GM21360 (cell line): ENCODE data around the gene RSAD1.

Experiments
- ATAC-seq: cut with Tn5 transposase; IDR thresholded peaks from one replicate; pipeline ENCODE4 v1.9.1; 2021; ENCODE audit warnings: mild to moderate bottlenecking, moderate library complexity; ENCODE audit not compliant: unreplicated experiment

Gene RSAD1

DNA sequence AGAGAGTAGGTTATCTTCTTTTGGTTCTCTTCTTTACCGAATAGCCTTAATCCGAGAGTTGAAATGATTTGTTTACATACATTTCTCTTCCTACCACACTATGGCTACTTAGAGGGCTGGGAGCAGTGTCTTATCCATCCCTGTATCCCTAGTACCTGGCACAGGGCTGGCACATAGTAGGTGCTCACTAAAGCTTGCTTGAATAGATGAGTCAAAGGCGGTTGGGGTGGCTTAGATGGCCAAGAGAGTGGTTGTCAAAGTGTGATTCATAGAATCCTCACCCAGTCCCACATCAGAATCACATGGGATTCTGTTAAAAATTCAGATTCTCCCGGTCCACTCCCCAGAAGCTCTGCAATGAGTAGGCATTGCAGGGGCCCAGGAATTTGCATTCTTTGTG is 21.0 kb upstream of the RSAD1 start:
- ATAC-seq, result no peak

GRCh38 chr17:50458270-50458669 is 20.4 kb upstream of the RSAD1 start:
- ATAC-seq, result no peak

GRCh38 chr17:50458701-50459676 is 19.7 kb upstream of the RSAD1 start:
- ATAC-seq, result no peak

DNA sequence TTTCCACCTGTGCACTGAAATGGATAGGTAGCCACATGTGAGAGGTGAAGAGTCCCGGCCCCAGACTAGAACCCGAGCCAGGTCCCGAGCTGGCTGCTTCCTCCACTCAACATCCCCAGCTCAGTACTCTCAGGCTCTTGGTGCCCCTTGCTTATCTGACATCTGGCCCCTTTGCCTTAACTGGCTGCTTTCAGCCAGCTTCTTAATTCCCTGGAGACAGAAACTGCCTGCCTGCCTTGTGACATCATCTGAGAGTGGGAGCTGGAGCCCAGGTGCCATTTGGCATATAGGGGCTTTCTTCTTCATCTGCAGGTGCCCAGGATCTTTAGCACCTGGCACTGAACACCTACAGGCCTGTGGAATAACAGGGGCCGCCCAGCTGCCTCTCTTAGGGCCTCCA is 18.9 kb upstream of the RSAD1 start:
- ATAC-seq, result no peak

GRCh38 chr17:50460831-50461526 is 17.7 kb upstream of the RSAD1 start:
- ATAC-seq, result no peak

GRCh38 chr17:50461550-50462132 is 17.0 kb upstream of the RSAD1 start:
- ATAC-seq, result no peak

GRCh38 chr17:50462446-50462845 is 16.2 kb upstream of the RSAD1 start:
- no peak for ATAC-seq

DNA sequence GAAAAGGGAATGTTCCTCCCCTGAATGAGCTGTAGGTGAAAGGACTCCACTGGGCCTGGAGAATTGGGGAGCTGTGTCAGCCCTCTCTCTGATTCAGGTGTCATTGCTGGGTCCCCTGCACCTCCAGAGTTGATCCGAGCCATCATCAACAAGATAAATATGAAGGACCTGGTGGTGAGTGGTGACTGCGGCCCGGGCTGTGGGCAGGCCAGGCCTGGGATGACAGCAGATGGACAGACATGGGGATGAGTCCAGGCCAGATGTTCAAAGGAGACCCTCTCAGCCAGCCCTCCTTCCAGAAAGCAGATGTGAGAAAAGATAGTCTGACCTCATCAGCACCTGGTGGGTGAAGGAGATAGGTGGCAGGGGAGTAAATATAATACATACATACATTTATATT is 14.5 kb upstream of the RSAD1 start:
- ATAC-seq, result no peak

DNA sequence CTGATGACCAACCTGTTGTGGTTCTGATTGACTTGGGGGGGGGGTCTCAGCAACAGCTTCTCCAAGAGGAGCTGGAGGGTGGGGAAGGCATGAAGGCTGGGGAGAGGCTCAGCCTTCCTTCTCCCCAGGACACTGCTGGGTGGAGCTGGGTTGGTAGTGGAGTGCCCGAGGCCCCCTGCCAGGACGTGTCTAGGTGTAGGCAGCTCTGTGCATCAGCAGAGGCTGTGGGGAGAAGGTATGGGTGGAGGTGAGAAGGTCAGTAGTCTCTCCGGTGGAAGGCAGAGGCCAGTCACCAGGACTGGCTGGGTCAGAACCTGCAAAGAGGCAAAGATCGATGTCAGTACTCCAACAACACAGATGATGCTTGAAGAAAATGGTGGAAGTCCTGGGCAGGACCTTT is 13.9 kb upstream of the RSAD1 start:
- no peak for ATAC-seq

DNA sequence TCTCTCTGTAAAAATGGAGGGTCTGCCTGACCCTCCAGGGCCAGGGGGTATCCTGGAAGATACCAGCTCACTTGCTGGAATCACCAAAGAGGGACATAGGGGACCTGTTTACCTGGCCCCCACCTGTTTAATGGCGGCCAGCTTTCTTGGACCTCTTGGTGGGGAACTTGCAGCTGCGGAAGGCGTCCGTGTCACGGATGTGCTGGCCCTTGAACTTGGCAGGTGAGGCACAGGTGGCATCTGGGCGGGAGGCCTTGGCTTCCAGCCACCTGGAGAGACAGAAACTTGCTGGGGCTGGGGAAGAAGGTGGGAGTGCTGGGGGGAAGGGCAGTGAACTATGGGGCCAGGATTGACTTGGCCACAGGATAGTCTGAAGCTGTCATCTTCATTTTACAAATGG is 13.5 kb upstream of the RSAD1 start:
- no peak for ATAC-seq

DNA sequence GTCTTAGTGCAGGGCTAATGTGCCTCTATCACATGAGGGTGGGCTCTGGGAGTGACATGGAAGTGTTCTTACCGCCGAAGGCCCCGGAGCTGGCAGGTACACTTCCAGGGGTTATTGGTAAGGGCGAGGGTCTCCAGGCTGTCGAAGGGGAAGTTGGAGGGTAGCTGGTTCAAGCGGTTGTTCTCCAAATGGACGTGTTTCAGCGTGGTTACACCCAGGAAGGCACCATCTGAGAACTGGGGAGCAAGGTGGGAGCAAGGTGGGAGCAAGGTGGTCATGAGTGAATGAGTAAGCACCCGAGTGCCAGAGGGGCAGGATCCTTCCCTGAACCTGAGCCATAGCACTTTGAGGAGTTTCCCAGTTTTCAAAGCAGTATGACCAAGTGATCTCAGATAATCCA is 13.0 kb upstream of the RSAD1 start:
- ATAC-seq, result no peak

DNA sequence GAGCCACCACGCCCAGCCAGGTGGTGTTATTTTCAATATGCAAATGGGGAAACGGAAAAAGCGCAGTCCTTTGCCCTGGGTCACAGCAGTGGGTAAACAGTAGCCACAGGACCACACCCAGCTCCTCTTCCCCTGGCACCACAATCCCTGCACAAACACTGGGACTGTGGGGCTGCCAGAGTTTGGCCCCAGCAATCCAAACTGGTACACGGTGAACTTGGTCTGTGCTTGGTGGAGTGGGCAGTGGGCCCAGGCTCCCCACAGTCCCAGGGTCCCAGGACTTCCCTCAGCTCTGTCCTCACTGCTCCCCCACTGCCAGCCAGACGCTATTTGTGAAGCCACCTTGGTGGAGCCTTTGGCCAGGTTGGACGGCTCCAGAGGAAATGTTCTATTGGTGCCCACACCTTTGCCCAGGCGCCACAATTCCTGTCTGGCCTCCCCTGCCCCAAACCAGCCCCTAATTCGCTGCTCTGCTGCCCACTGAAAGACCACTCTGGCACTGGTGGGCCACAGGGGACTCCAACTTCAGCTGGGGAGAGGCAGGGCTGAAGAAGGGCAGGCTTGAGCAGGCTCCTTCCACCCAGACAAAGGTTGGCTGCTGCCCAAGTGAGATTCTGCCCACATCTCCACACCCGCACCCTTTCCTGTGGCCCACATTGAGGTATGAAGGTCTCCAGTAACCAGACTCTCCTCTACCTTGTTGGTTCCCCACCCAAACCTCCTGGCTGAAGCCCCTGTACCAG is 12.1 kb upstream of the RSAD1 start:
- ATAC-seq, result no peak

DNA sequence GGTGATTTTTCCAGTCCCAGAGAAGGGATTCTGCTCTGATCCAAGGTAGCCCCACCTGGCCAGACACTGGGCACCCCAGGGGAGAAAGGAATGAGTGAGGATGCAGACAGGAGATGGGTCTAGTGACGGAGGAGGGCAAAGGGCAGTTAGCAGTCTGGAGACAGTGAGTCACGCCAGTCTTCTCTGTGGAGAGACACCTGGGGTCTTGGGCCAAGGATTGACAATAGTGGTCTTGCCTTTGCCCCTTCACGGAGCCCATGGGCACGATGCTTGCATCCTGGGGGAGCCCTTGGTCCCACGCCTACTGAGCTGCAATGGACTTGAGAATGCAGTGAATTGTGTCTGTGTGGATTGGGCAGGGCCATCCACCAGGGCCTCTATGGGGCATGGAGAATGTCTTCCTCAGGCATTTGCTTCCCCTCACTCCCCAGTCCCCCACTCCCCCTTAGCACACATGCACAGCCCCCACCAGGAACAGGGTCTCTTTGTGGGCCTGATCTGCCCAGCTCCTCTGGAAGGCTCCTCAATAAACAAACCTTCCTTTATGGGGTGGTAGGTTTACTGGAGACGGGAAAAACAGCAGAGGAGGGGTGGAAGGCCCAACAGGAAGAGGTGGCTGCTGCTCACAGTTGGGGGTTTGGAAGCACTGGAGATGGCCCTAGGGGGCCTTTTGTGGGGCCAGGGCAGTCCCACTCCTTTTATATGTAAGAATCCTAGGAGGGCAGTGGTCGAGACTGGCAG is 11.4 kb upstream of the RSAD1 start:
- no peak for ATAC-seq

DNA sequence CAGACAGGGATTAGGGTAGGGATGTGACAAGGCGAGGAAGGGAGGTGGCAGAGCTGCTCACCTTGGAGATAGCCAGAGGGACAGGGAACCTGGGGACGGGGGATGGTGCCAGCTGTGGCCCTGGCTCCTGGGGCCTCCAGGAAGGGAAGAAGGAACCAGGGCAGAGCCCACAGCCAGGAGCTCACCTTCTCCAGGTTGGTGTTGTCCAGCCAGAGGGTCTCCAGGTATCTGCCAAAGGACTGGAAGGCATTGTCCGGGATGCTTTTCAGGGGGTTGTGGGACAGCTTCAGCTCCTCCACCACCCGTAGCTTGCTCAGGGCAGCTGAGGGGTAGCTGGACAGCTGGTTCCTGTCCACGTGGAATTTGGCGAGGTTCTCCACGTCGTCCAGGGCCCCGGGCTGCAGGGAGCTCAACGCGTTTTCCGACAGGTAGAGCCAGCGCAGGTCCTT is 10.8 kb upstream of the RSAD1 start:
- no peak for ATAC-seq

- no peak for ATAC-seq
These were observed 10.1 kb upstream of the RSAD1 start, which contains the start of gene CHAD for GRCh38 chr17:50468304-50469207. CHAD (minus strand) TSS chr17:50468880; CDS start chr17:50468813, 67 bp downstream.

- no peak for ATAC-seq
These were observed 9.5 kb upstream of the RSAD1 start for GRCh38 chr17:50469208-50469605.

DNA sequence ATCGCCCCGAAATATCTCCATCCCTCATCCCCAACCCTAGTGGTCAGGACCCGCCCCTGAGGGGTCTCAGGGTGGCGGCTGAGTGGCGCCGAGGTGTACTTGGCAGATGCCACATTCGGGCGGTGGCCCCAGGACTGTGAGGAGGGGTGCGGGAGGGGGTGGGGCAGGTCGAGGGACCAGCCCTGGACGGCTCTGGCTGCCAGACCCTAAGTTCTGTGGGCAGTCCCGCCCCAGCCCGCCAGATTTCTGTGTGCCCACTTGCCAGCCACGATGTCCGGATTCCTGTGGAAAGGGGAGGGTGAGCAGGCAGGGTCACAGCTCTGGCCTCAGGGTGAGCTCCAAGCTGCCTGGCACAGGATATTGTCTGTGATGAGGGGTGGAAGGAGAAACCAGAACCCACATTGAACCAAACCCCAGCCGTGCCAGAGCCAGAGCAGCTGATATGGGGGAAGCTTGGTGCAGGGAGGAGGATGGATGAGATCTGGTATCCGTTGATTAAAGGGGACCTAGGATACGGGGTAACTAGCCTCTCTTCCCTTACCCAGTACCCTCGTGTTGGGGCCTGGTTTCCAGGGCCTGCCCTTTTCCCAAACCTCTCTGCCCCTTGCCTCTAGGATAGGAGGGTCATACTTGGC is 8.9 kb upstream of the RSAD1 start:
- ATAC-seq, result no peak

DNA sequence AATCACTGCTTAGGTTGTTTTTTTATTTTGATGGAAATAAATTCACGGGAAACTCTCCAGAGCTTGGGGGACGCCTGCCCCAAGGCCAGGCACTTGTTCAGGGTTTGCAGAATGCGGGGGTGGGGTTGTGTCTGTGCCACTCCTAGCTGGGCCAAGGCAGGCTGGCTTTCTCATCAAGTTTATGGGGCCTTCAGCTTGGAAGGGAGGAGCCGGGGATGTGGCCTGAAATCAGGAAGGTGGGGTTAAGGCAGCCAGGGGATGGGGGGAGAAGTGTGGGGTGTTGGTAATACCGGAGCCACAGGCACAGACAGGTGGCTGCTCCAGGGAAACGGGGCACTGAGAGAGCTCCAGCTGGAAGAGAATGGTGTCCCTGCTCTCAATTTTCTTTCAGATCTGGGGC is 8.2 kb upstream of the RSAD1 start:
- no peak for ATAC-seq
